NCI-H1930 (cell line): ENCODE data around the gene MAST2.
"Not testable (repeated sequence)": the region's sequence is repeated elsewhere in the genome, so short reads cannot be mapped to it uniquely, and the experiment has no call there.

ENCODE experiments used
- DNase-seq, 2 experiments: peaks; one replicate each; lab custom pipeline; 2025; lab: John Stamatoyannopoulos, UW

The MAST2 gene

GRCh38 chr1:45857755-45858492 is 54.5 kb downstream of the MAST2 start:
- DNase-seq, result not testable (repeated sequence)

- no peak for DNase-seq
Observed at GRCh38 chr1:45859221-45859620, 55.8 kb downstream of the MAST2 start.

DNA sequence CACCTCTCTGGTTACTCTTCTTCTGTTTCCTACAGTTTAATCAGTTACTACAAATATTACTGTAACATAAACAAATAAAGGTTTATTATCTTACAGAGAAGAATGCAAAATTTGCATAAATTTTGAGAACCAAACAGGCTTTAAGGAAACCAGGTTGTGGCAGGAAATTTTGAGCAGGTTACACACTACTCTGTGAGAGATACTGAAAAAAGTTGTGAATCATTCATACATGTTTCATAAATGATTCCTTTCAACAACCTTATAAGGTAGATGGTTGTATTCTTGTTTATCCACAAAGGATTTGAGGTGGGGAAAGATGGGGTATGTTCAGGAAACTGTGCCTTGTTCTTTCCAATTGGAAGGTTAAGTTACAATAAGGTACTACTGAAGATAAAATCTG is 58.6 kb downstream of the MAST2 start:
- DNase-seq, result no peak

DNA sequence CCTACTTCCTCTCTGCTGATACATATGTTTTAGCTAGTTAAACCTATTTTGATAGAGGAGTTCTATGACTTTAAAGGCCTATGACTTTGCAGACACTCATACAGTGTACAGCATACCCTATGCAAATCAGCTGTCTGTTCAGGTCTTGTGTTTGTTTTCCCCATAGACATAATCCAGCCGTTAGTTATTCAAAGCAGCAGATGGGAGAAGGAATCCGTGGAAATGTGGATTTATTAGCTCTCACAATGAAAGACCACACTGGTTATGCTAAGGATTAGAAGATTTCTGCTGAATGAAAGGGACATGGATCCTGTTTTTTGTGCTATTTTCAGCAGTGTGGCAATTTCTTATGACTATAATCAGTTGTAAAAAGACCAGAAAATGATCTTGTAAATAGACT is 59.8 kb downstream of the MAST2 start:
- DNase-seq, result peak; percentile 45 to 62

GRCh38 chr1:45864167-45865106 is 61.0 kb downstream of the MAST2 start:
- peak; percentile 15 to 24 for DNase-seq

DNA sequence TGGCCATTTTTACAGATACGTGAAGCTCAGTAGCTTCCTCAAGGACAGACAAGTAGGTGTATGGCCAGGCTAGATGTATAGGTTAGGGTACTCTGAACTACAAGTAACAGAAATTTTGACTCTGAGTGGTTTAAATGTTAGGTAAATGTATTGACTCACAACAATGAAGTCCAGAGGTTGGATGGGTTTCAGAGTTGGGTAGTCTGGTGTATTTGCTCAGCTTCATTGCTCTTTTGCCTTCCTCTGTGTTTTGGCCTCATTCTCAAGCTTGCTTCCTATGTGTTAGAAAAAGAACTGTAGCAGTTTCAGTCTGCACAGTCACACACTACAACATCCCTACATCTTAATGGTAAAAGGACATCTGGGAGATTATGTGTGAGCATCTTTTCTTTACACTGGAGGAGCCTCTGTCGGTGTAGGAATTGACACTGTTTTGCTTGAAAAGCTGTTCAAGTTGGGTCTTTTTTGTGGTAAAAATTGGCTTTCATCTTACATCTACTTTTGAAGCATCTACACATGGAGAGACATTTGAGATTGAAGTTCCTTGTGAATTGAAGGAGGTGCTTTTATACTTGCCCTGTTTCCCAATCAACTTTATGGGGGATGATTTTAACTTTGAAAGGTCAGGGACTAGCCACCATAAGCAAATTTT is 64.4 kb downstream of the MAST2 start:
- no peak for DNase-seq

DNA sequence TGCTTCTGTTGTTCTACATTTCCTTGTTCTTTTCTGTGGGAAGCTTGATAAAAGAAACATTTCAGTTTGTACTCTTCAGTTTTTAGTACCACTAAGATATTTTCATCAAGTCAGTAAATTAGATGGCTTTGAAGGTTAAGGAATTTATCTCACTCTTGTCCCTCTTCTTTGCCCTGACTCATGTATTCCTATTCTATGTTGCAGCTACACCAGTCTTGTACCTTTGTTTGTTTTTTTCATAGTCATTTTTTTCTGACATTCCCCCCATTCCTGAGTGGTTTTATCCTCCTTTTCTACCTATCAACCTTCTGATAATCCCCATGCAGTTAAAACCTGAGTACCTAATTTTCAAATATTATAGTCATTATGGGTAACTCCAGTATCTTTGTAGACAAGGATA is 65.4 kb downstream of the MAST2 start:
- DNase-seq, result no peak

DNA sequence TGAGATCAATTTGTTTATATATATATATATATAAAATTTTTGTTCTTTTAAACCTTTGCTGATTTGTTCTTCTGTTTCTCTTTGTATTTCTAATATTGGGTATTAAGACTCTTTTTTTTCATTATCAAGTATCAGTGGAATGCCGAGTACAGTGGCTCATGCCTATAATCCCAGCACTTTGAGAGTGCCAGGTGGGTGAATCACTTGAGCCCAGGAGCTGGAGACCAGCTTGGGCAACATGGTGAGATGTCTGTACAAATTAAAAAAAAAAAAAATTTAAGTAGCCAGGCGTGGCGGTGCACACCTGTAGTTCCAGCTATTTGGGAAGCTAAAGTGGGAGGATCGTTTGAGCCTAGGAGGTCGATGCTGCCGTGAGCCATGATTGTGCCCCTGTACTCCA is 67.1 kb downstream of the MAST2 start:
- no peak for DNase-seq

DNA sequence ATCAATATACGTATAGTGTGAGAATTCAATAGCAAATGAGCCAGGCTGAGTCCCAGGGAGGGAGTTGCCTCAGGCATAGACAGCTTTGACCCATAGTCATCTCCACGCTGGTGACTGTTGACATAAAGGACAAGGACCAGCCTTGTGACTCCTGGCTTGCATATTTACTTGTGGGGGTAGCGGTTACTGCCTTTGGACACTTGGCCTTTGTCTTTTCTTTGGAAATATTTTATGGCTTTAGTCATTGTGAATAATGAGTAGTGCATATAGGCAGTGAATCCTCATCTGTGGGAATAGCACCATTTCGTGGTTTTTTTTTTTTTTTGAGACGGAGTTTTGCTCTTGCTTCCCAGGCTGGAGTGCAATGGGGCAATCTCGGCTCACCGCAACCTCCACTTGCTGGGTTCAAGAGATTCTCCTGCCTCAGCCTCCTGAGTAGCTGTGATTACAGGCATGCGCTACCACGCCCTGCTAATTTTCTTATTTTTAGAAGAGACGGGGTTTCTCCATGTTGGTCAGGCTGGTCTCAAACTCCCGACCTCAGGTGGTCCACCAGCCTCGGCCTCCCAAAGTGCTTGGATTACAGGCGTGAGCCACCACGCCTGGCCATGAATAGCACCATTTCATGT is 68.9 kb downstream of the MAST2 start:
- DNase-seq, result not testable (repeated sequence)

- DNase-seq, result no peak
Observed at GRCh38 chr1:45876000-45876617, 72.7 kb downstream of the MAST2 start.

DNA sequence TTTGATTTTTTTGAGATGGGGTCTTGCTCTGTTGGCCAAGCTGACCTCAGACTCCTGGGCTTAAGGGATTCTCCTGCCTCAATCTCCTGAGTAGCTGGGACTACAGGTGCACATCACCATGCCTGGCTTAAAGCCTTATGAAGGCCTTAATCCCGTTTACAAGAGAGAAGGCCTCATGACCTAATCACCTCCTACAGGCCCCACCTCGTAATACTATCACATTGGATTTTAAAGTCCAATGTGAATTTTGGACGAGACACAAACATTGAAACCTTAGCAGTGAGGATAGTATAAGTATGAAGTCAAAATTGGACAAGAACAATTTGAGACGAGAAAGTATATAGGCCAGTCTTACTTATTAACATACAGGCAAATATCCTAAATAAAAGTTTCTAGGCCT is 73.9 kb downstream of the MAST2 start:
- DNase-seq, result no peak

DNA sequence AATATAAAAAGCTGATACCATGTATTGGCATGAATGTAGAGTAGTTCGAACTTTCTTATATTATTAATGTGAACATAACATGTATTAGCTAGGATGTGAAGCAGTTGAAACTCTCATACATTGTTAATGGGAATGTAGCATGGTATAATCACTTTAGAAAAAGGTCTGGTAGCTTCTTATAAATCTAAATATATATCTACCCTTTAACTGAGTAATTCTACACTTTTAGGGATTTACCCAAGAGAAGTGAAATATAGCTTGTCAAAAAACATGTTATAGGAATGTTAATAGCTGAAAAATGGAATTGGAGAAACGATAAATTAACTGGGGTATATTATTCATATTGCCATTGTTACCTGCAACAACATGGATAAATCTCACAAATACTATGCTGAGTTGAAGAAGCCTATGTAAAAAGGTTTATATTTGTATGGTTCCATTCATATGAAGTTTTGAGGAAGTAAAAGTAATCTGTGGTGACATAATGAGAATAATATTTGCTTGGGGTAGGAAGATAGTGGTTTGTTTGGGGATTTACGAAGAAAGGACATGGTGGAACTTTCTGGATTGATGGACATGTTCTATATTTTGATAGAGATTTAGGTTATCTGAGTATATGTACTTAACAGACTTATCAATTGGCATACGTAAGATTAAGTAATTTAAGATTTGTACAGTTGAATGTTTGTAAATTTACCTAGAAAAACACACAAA is 76.6 kb downstream of the MAST2 start:
- no peak for DNase-seq

DNA sequence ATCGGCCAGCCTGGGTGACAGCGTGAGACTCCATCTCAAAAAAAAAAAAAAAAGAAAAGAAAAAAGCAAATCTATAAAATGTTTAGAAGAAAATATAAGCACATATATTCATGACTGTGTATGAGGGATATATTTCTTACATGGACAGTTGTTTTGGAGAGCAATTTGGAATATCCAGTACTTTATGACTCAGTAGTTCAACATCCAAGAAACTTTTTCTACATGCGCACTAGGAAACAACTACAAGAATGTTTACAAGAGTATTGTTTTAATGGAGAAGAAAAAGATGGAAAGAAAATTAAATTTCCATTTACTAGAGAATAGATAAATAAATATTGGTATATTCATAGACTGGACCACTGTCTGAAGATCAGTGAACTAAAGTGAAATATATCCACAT is 77.5 kb downstream of the MAST2 start:
- no peak for DNase-seq

- DNase-seq, result no peak
Observed at GRCh38 chr1:45883658-45884057, 80.2 kb downstream of the MAST2 start.

- no peak for DNase-seq
Observed at GRCh38 chr1:45884700-45885099, 81.3 kb downstream of the MAST2 start.

GRCh38 chr1:45886229-45886628 is 82.8 kb downstream of the MAST2 start:
- DNase-seq, result no peak

GRCh38 chr1:45887156-45887842 is 83.9 kb downstream of the MAST2 start:
- no peak for DNase-seq

DNA sequence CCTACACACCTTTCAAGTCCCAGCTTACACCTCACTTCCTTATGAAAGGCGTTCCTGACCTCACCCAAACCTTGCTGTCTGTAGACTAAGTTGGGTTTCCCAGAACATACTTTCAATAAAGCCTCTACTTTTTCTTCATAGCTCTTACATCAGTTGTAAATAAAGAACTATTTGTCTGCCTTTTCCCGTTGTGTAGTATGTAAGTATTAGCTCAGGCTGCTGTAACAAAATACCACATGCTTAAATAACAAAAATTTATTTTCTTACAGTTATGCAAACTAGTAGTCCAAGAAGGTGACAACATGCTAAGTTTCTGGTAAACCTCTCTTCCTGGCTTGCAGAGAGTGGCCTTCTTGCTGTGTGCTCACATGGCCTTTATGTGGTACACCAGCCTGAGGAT is 86.7 kb downstream of the MAST2 start:
- no peak for DNase-seq

DNA sequence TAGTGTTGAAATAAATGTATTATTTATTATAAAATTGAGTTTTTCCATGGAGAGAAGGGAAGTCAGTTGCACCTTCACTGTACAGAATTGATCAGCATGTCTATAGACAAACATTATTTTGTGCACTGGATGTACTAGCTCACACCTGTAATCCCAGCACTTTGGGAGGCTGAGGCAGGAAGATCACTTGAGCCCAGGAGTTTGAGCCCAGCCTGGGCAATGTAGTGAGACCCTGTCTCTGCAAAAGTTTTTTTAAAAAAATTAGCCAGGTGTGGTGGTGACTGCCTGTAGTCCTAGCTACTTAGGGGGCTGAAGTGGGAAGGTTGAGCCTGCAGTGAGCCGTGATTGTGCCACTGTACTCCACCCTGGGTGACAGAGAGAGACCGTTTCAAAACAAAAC is 87.7 kb downstream of the MAST2 start:
- DNase-seq, result no peak

GRCh38 chr1:45892068-45892785 is 88.8 kb downstream of the MAST2 start:
- no peak for DNase-seq
